ENCODE data around the gene DBP.

- TF ChIP-seq CTCF (IDR thresholded peaks at IDR 0.05): no peak
- TF ChIP-seq POLR2A (IDR thresholded peaks at IDR 0.05): no peak
These were observed 46.2 kb upstream of the DBP start for GRCh38 chr19:48683349-48683748.
